Skeletal muscle tissue (tissue), 4 donors: ENCODE data around the gene GLIS2. TPM values are rescaled to one million over a fixed set of nuclear protein-coding genes. Genes with fewer than 3 reads are reported as not detected.

ENCODE experiments used
- H3K27ac ChIP-seq: one replicate; pipeline ENCODE4 v1.7.0; 2013; ENCODE audit warnings: mild to moderate bottlenecking, low read depth, low read length, inconsistent platforms
- H3K27me3 ChIP-seq, 3 donors: one replicate each; pipeline ENCODE4 v1.7.0; 2013; ENCODE audit warnings: low read length in 3 of 3; ENCODE audit not compliant: control insufficient read depth in 3 of 3, insufficient read depth in 3 of 3
- H3K36me3 ChIP-seq, 3 donors: one replicate each; pipeline ENCODE4 v1.7.0; 2013; ENCODE audit warnings: low read length in 3 of 3; ENCODE audit not compliant: control insufficient read depth in 3 of 3, insufficient read depth in 3 of 3
- H3K4me1 ChIP-seq, 3 donors: one replicate each; pipeline ENCODE4 v1.7.0; 2013; ENCODE audit warnings: low read length in 3 of 3, mild to moderate bottlenecking in 3 of 3; ENCODE audit not compliant: control insufficient read depth in 3 of 3, insufficient read depth in 3 of 3
- H3K4me3 ChIP-seq, 3 donors: one replicate each; pipeline ENCODE4 v1.7.0; 2013; ENCODE audit warnings: low read length in 3 of 3
- H3K9ac ChIP-seq, 3 donors: one replicate each; pipeline ENCODE4 v1.7.0; 2013; ENCODE audit warnings: low read length in 3 of 3, mild to moderate bottlenecking in 3 of 3, moderate library complexity in 2 of 3, low read depth in 1 of 3
- H3K9me3 ChIP-seq, 3 donors: one replicate each; pipeline ENCODE4 v1.7.0; 2013; ENCODE audit warnings: low read length in 3 of 3; ENCODE audit not compliant: control insufficient read depth in 3 of 3
- total RNA-seq: library from RNA; depleted of rRNA; stranded (reverse); fragments of >200 nt; gene quantifications from one replicate; pipeline ENCODE4 v1.2.3, GENCODE V29; 2014
- donor health status: Osteomylitis.

The GLIS2 gene
- 4.2 TPM for total RNA-seq

GRCh38 chr16:4315186-4316107 is at the start of gene GLIS2:
Gene GLIS2, plus strand, starts transcription at chr16:4316067. Its CDS starts 16,214 bp downstream, at chr16:4332281.
- Histone ChIP-seq H3K4me1 (peaks cover 34 to 48% (median 41%) of the 10 kb centered on the region in 3 donors), H3K9ac (peak within 1 kb of the TSS; percentile 30 to 72 (median 64))

GRCh38 chr16:4266372-4266771 is 49.5 kb upstream of the GLIS2 start:
- H3K4me1 ChIP-seq = peaks cover 23 to 37% (median 26%) of the 10 kb centered on the region in 3 donors
- no peaks in the 10 kb centered on the region for H3K9me3 ChIP-seq
- H3K27ac ChIP-seq = no peak overlapping the region
- H3K9ac ChIP-seq = no peak overlapping the region
- peaks cover 11 to 13% (median 12%) of the 10 kb centered on the region in 3 donors for H3K36me3 ChIP-seq
- H3K4me3 ChIP-seq = no peak overlapping the region
- H3K27me3 ChIP-seq = no peaks in the 10 kb centered on the region

More at GRCh38 chr16:4315186-4316107, at the start of gene GLIS2:
- peak within 1 kb of the TSS; percentile 48 to 70 (median 58) for H3K4me3 ChIP-seq
- H3K27me3 ChIP-seq = peaks cover 19 to 47% (median 28%) of the 10 kb centered on the region in 3 donors
- no peaks in the 10 kb centered on the region for H3K9me3 ChIP-seq
- no peaks in the 10 kb centered on the region for H3K36me3 ChIP-seq
- H3K27ac ChIP-seq = peak within 1 kb of the TSS; percentile 77

GRCh38 chr16:4270091-4270490 is 45.8 kb upstream of the GLIS2 start:
- Histone ChIP-seq H3K9me3 (no peaks in the 10 kb centered on the region), H3K27me3 (no peaks in the 10 kb centered on the region), H3K36me3 (peaks cover 0 to 2% (median 0%) of the 10 kb centered on the region in 3 donors), H3K4me1 (peaks cover 20 to 30% (median 27%) of the 10 kb centered on the region in 3 donors), H3K9ac (peak overlapping the region in 2 of 3 donors; percentile 40 to 94), H3K4me3 (peak overlapping the region in 1 of 3 donors; percentile 22), H3K27ac (no peak overlapping the region)

GRCh38 chr16:4270595-4270994 is 45.3 kb upstream of the GLIS2 start:
- H3K4me3 ChIP-seq = peak overlapping the region; percentile 42 to 96 (median 87)
- no peaks in the 10 kb centered on the region for H3K9me3 ChIP-seq
- H3K9ac ChIP-seq = peak overlapping the region; percentile 40 to 94 (median 67)
- no peaks in the 10 kb centered on the region for H3K27me3 ChIP-seq
- H3K36me3 ChIP-seq = peaks cover 0 to 2% (median 0%) of the 10 kb centered on the region in 3 donors
- no peak overlapping the region for H3K27ac ChIP-seq
- H3K4me1 ChIP-seq = peaks cover 20 to 30% (median 27%) of the 10 kb centered on the region in 3 donors

GRCh38 chr16:4271176-4272113 is 44.4 kb upstream of the GLIS2 start:
- no peaks in the 10 kb centered on the region for H3K9me3 ChIP-seq
- H3K36me3 ChIP-seq = no peaks in the 10 kb centered on the region
- peaks cover 20 to 27% (median 25%) of the 10 kb centered on the region in 3 donors for H3K4me1 ChIP-seq
- H3K4me3 ChIP-seq = peak overlapping the region; percentile 87 to 96 (median 96)
- H3K27me3 ChIP-seq = no peaks in the 10 kb centered on the region
- H3K27ac ChIP-seq = peak overlapping the region; percentile 79
- peak overlapping the region; percentile 67 to 94 (median 86) for H3K9ac ChIP-seq

- Histone ChIP-seq H3K9ac (peak overlapping the region; percentile 56 to 94 (median 68)), H3K36me3 (no peaks in the 10 kb centered on the region), H3K4me3 (peak overlapping the region; percentile 86 to 96 (median 96)), H3K4me1 (peaks cover 20 to 25% (median 25%) of the 10 kb centered on the region in 3 donors), H3K27me3 (no peaks in the 10 kb centered on the region), H3K9me3 (no peaks in the 10 kb centered on the region), H3K27ac (peak overlapping the region; percentile 71)
Observed at GRCh38 chr16:4272114-4272956, 43.5 kb upstream of the GLIS2 start.

- H3K9ac ChIP-seq = peak overlapping the region; percentile 61 to 83 (median 62)
- no peaks in the 10 kb centered on the region for H3K9me3 ChIP-seq
- no peaks in the 10 kb centered on the region for H3K27me3 ChIP-seq
- peak overlapping the region; percentile 62 to 96 (median 77) for H3K4me3 ChIP-seq
- H3K27ac ChIP-seq = peak overlapping the region; percentile 78
- H3K36me3 ChIP-seq = no peaks in the 10 kb centered on the region
- peaks cover 20 to 25% (median 23%) of the 10 kb centered on the region in 3 donors for H3K4me1 ChIP-seq
Observed at GRCh38 chr16:4273858-4274311, 42.0 kb upstream of the GLIS2 start.

GRCh38 chr16:4275861-4276260 is 40.0 kb upstream of the GLIS2 start:
- H3K27ac ChIP-seq = no peak overlapping the region
- H3K4me1 ChIP-seq = peaks cover 11 to 15% (median 14%) of the 10 kb centered on the region in 3 donors
- H3K9ac ChIP-seq = no peak overlapping the region
- no peaks in the 10 kb centered on the region for H3K36me3 ChIP-seq
- H3K9me3 ChIP-seq = no peaks in the 10 kb centered on the region
- H3K27me3 ChIP-seq = no peaks in the 10 kb centered on the region
- no peak overlapping the region for H3K4me3 ChIP-seq
